H9 (cell line): Measurements from ENCODE around the gene FBXO48. TPM values are rescaled to one million over a fixed set of nuclear protein-coding genes. Genes with fewer than 3 reads are reported as not detected.

Source experiments
- DNase-seq: peaks from one replicate; pipeline ENCODE4 v3.0.0-alpha.2; 2017
- H2AFZ ChIP-seq: one replicate; pipeline ENCODE4 v1.6.1; 2013; ENCODE audit warnings: mild to moderate bottlenecking, low read length, control low read depth, moderate library complexity
- H2AK5ac ChIP-seq: 2 replicates; pipeline ENCODE4 v1.6.1; 2013; ENCODE audit warnings: low read length, control low read depth, mixed read lengths; ENCODE audit not compliant: insufficient read length
- H2BK120ac ChIP-seq: one replicate; pipeline ENCODE4 v1.6.1; 2013; ENCODE audit warnings: low read depth, mild to moderate bottlenecking, low read length, control low read depth, inconsistent platforms; ENCODE audit not compliant: poor library complexity, severe bottlenecking
- H2BK12ac ChIP-seq: 2 replicates; pipeline ENCODE4 v1.6.1; 2013; ENCODE audit warnings: low read length, control low read depth, mixed read lengths, low read depth; ENCODE audit not compliant: insufficient read length
- H2BK15ac ChIP-seq: 2 replicates; pipeline ENCODE4 v1.6.1; 2013; ENCODE audit warnings: low read depth, low read length, control low read depth
- H2BK20ac ChIP-seq: one replicate; pipeline ENCODE4 v1.6.1; 2013; ENCODE audit warnings: low read depth, mild to moderate bottlenecking, low read length, control low read depth, inconsistent platforms; ENCODE audit not compliant: poor library complexity, severe bottlenecking
- H2BK5ac ChIP-seq: 2 replicates; pipeline ENCODE4 v1.6.1; 2013; ENCODE audit warnings: low read length, control low read depth, mixed read lengths; ENCODE audit not compliant: insufficient read length
- H3K14ac ChIP-seq: 2 replicates; pipeline ENCODE4 v1.6.1; 2013; ENCODE audit warnings: low read length, control low read depth; ENCODE audit not compliant: insufficient read depth
- H3K18ac ChIP-seq: 2 replicates; pipeline ENCODE4 v1.6.1; 2013; ENCODE audit warnings: low read depth, mild to moderate bottlenecking, mixed read lengths, low read length, control low read depth; ENCODE audit not compliant: insufficient read length
- H3K23ac ChIP-seq: 2 replicates; pipeline ENCODE4 v1.6.1; 2013; ENCODE audit warnings: low read length, control low read depth, mixed read lengths, low read depth; ENCODE audit not compliant: insufficient read length
- H3K23me2 ChIP-seq: 2 replicates; pipeline ENCODE4 v1.6.1; 2013; ENCODE audit warnings: low read depth, mild to moderate bottlenecking, mixed read lengths, low read length, control low read depth; ENCODE audit not compliant: insufficient read length, poor library complexity, severe bottlenecking
- H3K27ac ChIP-seq: 2 replicates; pipeline ENCODE4 v1.5.1; 2013; ENCODE audit warnings: low read length, control low read depth, mixed read lengths, low read depth; ENCODE audit not compliant: insufficient read length
- H3K27me3 ChIP-seq: 2 replicates; pipeline ENCODE4 v1.6.1; 2013; ENCODE audit warnings: low read length, control low read depth, inconsistent platforms; ENCODE audit not compliant: insufficient read depth
- H3K4ac ChIP-seq: 2 replicates; pipeline ENCODE4 v1.6.1; 2013; ENCODE audit warnings: low read depth, mild to moderate bottlenecking, control low read depth, inconsistent platforms, low read length, moderate library complexity
- H3K4me1 ChIP-seq: 2 replicates; pipeline ENCODE4 v1.6.1; 2013; ENCODE audit warnings: low read length, control low read depth, inconsistent platforms; ENCODE audit not compliant: insufficient read depth
- H3K4me2 ChIP-seq: 2 replicates; pipeline ENCODE4 v1.6.1; 2013; ENCODE audit warnings: low read length, control low read depth, mixed read lengths; ENCODE audit not compliant: insufficient read length, insufficient read depth
- H3K56ac ChIP-seq: 2 replicates; pipeline ENCODE4 v1.6.1; 2013; ENCODE audit warnings: low read depth, mild to moderate bottlenecking, mixed read lengths, low read length, control low read depth; ENCODE audit not compliant: insufficient read length
- H3K79me1 ChIP-seq: 2 replicates; pipeline ENCODE4 v1.6.1; 2013; ENCODE audit warnings: low read depth, mild to moderate bottlenecking, moderate library complexity, low read length, control low read depth, inconsistent platforms; ENCODE audit not compliant: insufficient read depth, poor library complexity, severe bottlenecking
- H3K79me2 ChIP-seq: 2 replicates; pipeline ENCODE4 v1.6.1; 2013; ENCODE audit warnings: low read length, control low read depth, inconsistent platforms; ENCODE audit not compliant: insufficient read depth
- H3K9ac ChIP-seq: 2 replicates; pipeline ENCODE4 v1.6.1; 2013; ENCODE audit warnings: low read length, control low read depth, mixed read lengths; ENCODE audit not compliant: insufficient read length; ENCODE audit errors: extremely low read depth
- H3K9me3 ChIP-seq: one replicate; pipeline ENCODE4 v1.6.1; 2013; ENCODE audit warnings: low read depth, low read length, inconsistent platforms; ENCODE audit not compliant: control insufficient read depth
- H3T11ph ChIP-seq: one replicate; pipeline ENCODE4 v1.6.1; 2013; ENCODE audit warnings: mild to moderate bottlenecking, low read length, control low read depth, inconsistent platforms
- H4K20me1 ChIP-seq: one replicate; pipeline ENCODE4 v1.6.1; 2013; ENCODE audit not compliant: control insufficient read depth, insufficient read length, insufficient read depth
- H4K5ac ChIP-seq: 2 replicates; pipeline ENCODE4 v1.6.1; 2013; ENCODE audit warnings: low read depth, mild to moderate bottlenecking, mixed read lengths, low read length, control low read depth; ENCODE audit not compliant: insufficient read length
- H4K8ac ChIP-seq: replicated peaks from 2 replicates; pipeline ENCODE4 v1.6.1; 2013; ENCODE audit warnings: low read length, control low read depth, mixed read lengths, low read depth; ENCODE audit not compliant: insufficient read length
- H4K91ac ChIP-seq: 2 replicates; pipeline ENCODE4 v1.6.1; 2013; ENCODE audit warnings: low read depth, mild to moderate bottlenecking, moderate library complexity, mixed read lengths, low read length, control low read depth; ENCODE audit not compliant: insufficient read length
- H3K27ac Mint-ChIP-seq, 3 experiments: 2 replicates in 2 of 3; 3 replicates in 1 of 3; pipeline ENCODE4 v1.8.0; 2020 to 2021; ENCODE audit warnings: mixed read lengths in 3 of 3, mild to moderate bottlenecking in 1 of 3, moderate library complexity in 1 of 3
- H3K27me3 Mint-ChIP-seq: 2 replicates; pipeline ENCODE4 v1.8.0; 2021; ENCODE audit warnings: low read depth, mild to moderate bottlenecking, moderate library complexity, mixed read lengths
- H3K36me3 Mint-ChIP-seq, 3 experiments: 2 replicates in 2 of 3; 3 replicates in 1 of 3; pipeline ENCODE4 v1.8.0; 2020 to 2021; ENCODE audit warnings: low read depth in 3 of 3, mixed read lengths in 3 of 3; ENCODE audit not compliant: insufficient read depth in 1 of 3
- H3K4me1 Mint-ChIP-seq, 2 experiments: 2 replicates each; pipeline ENCODE4 v1.8.0; 2020; ENCODE audit warnings: mixed read lengths in 2 of 2
- H3K4me3 Mint-ChIP-seq, 2 experiments: 2 replicates in 1 of 2; 3 replicates in 1 of 2; pipeline ENCODE4 v1.8.0; 2020 to 2021; ENCODE audit warnings: mild to moderate bottlenecking in 2 of 2, mixed read lengths in 2 of 2, moderate library complexity in 1 of 2
- H3K9me3 Mint-ChIP-seq, 2 experiments: 2 replicates in 1 of 2; 3 replicates in 1 of 2; pipeline ENCODE4 v1.8.0; 2020; ENCODE audit warnings: mild to moderate bottlenecking in 2 of 2, mixed read lengths in 2 of 2, moderate library complexity in 1 of 2
- CTCF ChIP-seq: fragments of 200-600 bp; sonication (generic); conservative IDR thresholded peaks from 3 replicates; pipeline ENCODE4 v1.8.0; 2021; ENCODE audit warnings: antibody characterized with exemption, mild to moderate bottlenecking
- WGBS: extraction: QIAGEN DNeasy Blood & Tissue Kit; methylation state at CpG from one replicate; pipeline ENCODE4 v1.1.7; 2013; ENCODE audit warnings: missing lambda C conversion rate, low lambda C conversion rate, mixed read lengths; ENCODE audit not compliant: insufficient read length; ENCODE audit errors: extremely low coverage; 5-methylcytosine and 5-hydroxymethylcytosine counted together
- total RNA-seq: library from RNA; stranded (reverse); gene quantifications from 2 replicates; pipeline ENCODE4 v1.2.1, GENCODE V29; 2021

The FBXO48 gene
- total RNA-seq, 1 experiment from 2014 or later: 1.4 TPM

- Histone ChIP-seq H3K14ac (no peak overlapping the region), H3K4me1 (no peaks in the 10 kb centered on the region; the same call in 1 of the 2 replicates), H3K4me2 (no peak overlapping the region), H2BK20ac (no peak overlapping the region), H2BK15ac (no peak overlapping the region), H3K27ac (no peak overlapping the region), H2BK120ac (no peak overlapping the region), H2BK12ac (no peak overlapping the region), H2AK5ac (no peak overlapping the region), H3K4ac (no peak overlapping the region), H2BK5ac (no peak overlapping the region), H3T11ph (no peak overlapping the region), H3K23me2 (peaks cover 3% of the 10 kb centered on the region), H3K9me3 (no peaks in the 10 kb centered on the region), H3K27me3 (no peaks in the 10 kb centered on the region), H4K91ac (no peak overlapping the region), H3K79me2 (no peaks in the 10 kb centered on the region), H3K56ac (no peak overlapping the region), H2AFZ (no peak overlapping the region), H3K18ac (no peak overlapping the region), H4K8ac (no peak overlapping the region), H3K9ac (no peak overlapping the region), H3K79me1 (no peaks in the 10 kb centered on the region), H4K5ac (no peak overlapping the region), H3K23ac (no peak overlapping the region), H4K20me1 (no peaks in the 10 kb centered on the region)
- WGBS: no CpG with 5 or more reads among the region's 1 CpG
- Mint-ChIP-seq H3K4me1 (peaks cover 9 to 24% of the 10 kb centered on the region in 2 experiments), H3K27ac (no peak overlapping the region), H3K4me3 (no peak overlapping the region), H3K9me3 (no peaks in the 10 kb centered on the region), H3K27me3 (no peaks in the 10 kb centered on the region), H3K36me3 (no peaks in the 10 kb centered on the region)
- TF ChIP-seq CTCF: no peak
- no peak for DNase-seq
Measured at GRCh38 chr2:68469935-68470334, 2.8 kb upstream of the FBXO48 start.
